ENCODE measurements around the gene PLXND1. TPM values are rescaled to one million over a fixed set of nuclear protein-coding genes. Genes with fewer than 3 reads are reported as not detected.

PLXND1 gene
- total and polyA plus RNA-seq, 9 donors, result 91.2 to 175 (median 141) TPM

GRCh38 chr3:129543999-129544398 lies 62.5 kb downstream of the PLXND1 start:
- no peaks in the 10 kb centered on the region for H3K36me3 ChIP-seq (ENCODE audit: control insufficient read depth, insufficient read depth, low read length)
- no peaks in the 10 kb centered on the region for H3K27me3 ChIP-seq (ENCODE audit: control insufficient read depth, insufficient read depth, low read length)
- peaks cover 10% of the 10 kb centered on the region for H3K4me1 ChIP-seq (ENCODE audit: control insufficient read depth, insufficient read depth, low read length)
- no peak overlapping the region for H3K27ac ChIP-seq (ENCODE audit: low read length)
- DNase-seq, result no peak
- H3K9me3 ChIP-seq (replicated peaks; ENCODE audit: control insufficient read depth, low read depth, low read length), result no peaks in the 10 kb centered on the region
- no peak overlapping the region for H3K4me3 ChIP-seq (ENCODE audit: low read length)
- WGBS (ENCODE audit: insufficient coverage), result 74% methylated on average over 8 of the region's 9 CpGs

- H3K36me3 ChIP-seq (ENCODE audit: control insufficient read depth, insufficient read depth, low read length), result no peaks in the 10 kb centered on the region
- H3K4me3 ChIP-seq (ENCODE audit: low read length), result no peak within 1 kb of the TSS
Measured at GRCh38 chr3:129543156-129543790, 63.2 kb downstream of the PLXND1 start, which contains the start of gene H1-8. Gene H1-8 (plus strand): TSS chr3:129543175. CDS start chr3:129543219, 44 bp downstream.

GRCh38 chr3:129542747-129543146 lies 63.7 kb downstream of the PLXND1 start:
- Histone ChIP-seq H3K9me3 (replicated peaks; ENCODE audit: control insufficient read depth, low read depth, low read length) (no peaks in the 10 kb centered on the region), H3K4me1 (ENCODE audit: control insufficient read depth, insufficient read depth, low read length) (peaks cover 11% of the 10 kb centered on the region), H3K36me3 (ENCODE audit: control insufficient read depth, insufficient read depth, low read length) (no peaks in the 10 kb centered on the region), H3K4me3 (ENCODE audit: low read length) (no peak overlapping the region), H3K27me3 (ENCODE audit: control insufficient read depth, insufficient read depth, low read length) (no peaks in the 10 kb centered on the region), H3K27ac (ENCODE audit: low read length) (no peak overlapping the region)
- 85% methylated on average over 3 of the region's 5 CpGs for WGBS (ENCODE audit: insufficient coverage)
- no peak for DNase-seq

More at GRCh38 chr3:129543156-129543790, 63.2 kb downstream of the PLXND1 start, which contains the start of gene H1-8:
- DNase-seq, result no peak
- no peak within 1 kb of the TSS for H3K27ac ChIP-seq (ENCODE audit: low read length)
- H3K27me3 ChIP-seq (ENCODE audit: control insufficient read depth, insufficient read depth, low read length), result no peaks in the 10 kb centered on the region
- H3K4me1 ChIP-seq (ENCODE audit: control insufficient read depth, insufficient read depth, low read length), result peaks cover 11% of the 10 kb centered on the region
- 76% methylated on average over 13 of the region's 16 CpGs for WGBS (ENCODE audit: insufficient coverage)
- H3K9me3 ChIP-seq (replicated peaks; ENCODE audit: control insufficient read depth, low read depth, low read length), result no peaks in the 10 kb centered on the region

GRCh38 chr3:129540776-129541516 lies 65.5 kb downstream of the PLXND1 start:
- H3K27me3 ChIP-seq (ENCODE audit: control insufficient read depth, insufficient read depth, low read length), result no peaks in the 10 kb centered on the region
- no peaks in the 10 kb centered on the region for H3K9me3 ChIP-seq (replicated peaks; ENCODE audit: control insufficient read depth, low read depth, low read length)
- no peak overlapping the region for H3K27ac ChIP-seq (ENCODE audit: low read length)
- H3K4me3 ChIP-seq (ENCODE audit: low read length), result no peak overlapping the region
- H3K36me3 ChIP-seq (ENCODE audit: control insufficient read depth, insufficient read depth, low read length), result no peaks in the 10 kb centered on the region
- H3K4me1 ChIP-seq (ENCODE audit: control insufficient read depth, insufficient read depth, low read length), result peaks cover 11% of the 10 kb centered on the region
- WGBS (ENCODE audit: insufficient coverage), result 100% methylated on average over 2 of the region's 11 CpGs
- DNase-seq, result no peak

- no peaks in the 10 kb centered on the region for H3K27me3 ChIP-seq (ENCODE audit: control insufficient read depth, insufficient read depth, low read length)
- WGBS (ENCODE audit: insufficient coverage), result 65% methylated on average over 7 of the region's 8 CpGs
- H3K4me3 ChIP-seq (ENCODE audit: low read length), result no peak overlapping the region
- no peaks in the 10 kb centered on the region for H3K36me3 ChIP-seq (ENCODE audit: control insufficient read depth, insufficient read depth, low read length)
- H3K27ac ChIP-seq (ENCODE audit: low read length), result no peak overlapping the region
- no peak for DNase-seq
- no peaks in the 10 kb centered on the region for H3K9me3 ChIP-seq (replicated peaks; ENCODE audit: control insufficient read depth, low read depth, low read length)
- H3K4me1 ChIP-seq (ENCODE audit: control insufficient read depth, insufficient read depth, low read length), result peaks cover 11% of the 10 kb centered on the region
Measured at GRCh38 chr3:129539206-129539605, 67.3 kb downstream of the PLXND1 start.

GRCh38 chr3:129536804-129537203 lies 69.7 kb downstream of the PLXND1 start:
- H3K9me3 ChIP-seq (replicated peaks; ENCODE audit: control insufficient read depth, low read depth, low read length), result no peaks in the 10 kb centered on the region
- no peaks in the 10 kb centered on the region for H3K36me3 ChIP-seq (ENCODE audit: control insufficient read depth, insufficient read depth, low read length)
- H3K4me3 ChIP-seq (ENCODE audit: low read length), result no peak overlapping the region
- H3K27me3 ChIP-seq (ENCODE audit: control insufficient read depth, insufficient read depth, low read length), result no peaks in the 10 kb centered on the region
- peaks cover 9% of the 10 kb centered on the region for H3K4me1 ChIP-seq (ENCODE audit: control insufficient read depth, insufficient read depth, low read length)
- WGBS (ENCODE audit: insufficient coverage), result 92% methylated on average over 2 of the region's 3 CpGs
- no peak for DNase-seq
- no peak overlapping the region for H3K27ac ChIP-seq (ENCODE audit: low read length)

- DNase-seq, result no peak
- H3K9me3 ChIP-seq (replicated peaks; ENCODE audit: control insufficient read depth, low read depth, low read length), result no peaks in the 10 kb centered on the region
- peaks cover 9% of the 10 kb centered on the region for H3K4me1 ChIP-seq (ENCODE audit: control insufficient read depth, insufficient read depth, low read length)
- no peaks in the 10 kb centered on the region for H3K27me3 ChIP-seq (ENCODE audit: control insufficient read depth, insufficient read depth, low read length)
- H3K27ac ChIP-seq (ENCODE audit: low read length), result no peak overlapping the region
- H3K36me3 ChIP-seq (ENCODE audit: control insufficient read depth, insufficient read depth, low read length), result no peaks in the 10 kb centered on the region
- WGBS (ENCODE audit: insufficient coverage), result no CpG with 5 or more reads among the region's 2 CpGs
- no peak overlapping the region for H3K4me3 ChIP-seq (ENCODE audit: low read length)
Measured at GRCh38 chr3:129536374-129536667, 70.2 kb downstream of the PLXND1 start.

- H3K27me3 ChIP-seq (ENCODE audit: control insufficient read depth, insufficient read depth, low read length), result no peaks in the 10 kb centered on the region
- DNase-seq, result no peak
- H3K4me3 ChIP-seq (ENCODE audit: low read length), result no peak overlapping the region
- H3K4me1 ChIP-seq (ENCODE audit: control insufficient read depth, insufficient read depth, low read length), result peaks cover 15% of the 10 kb centered on the region
- no peaks in the 10 kb centered on the region for H3K9me3 ChIP-seq (replicated peaks; ENCODE audit: control insufficient read depth, low read depth, low read length)
- H3K27ac ChIP-seq (ENCODE audit: low read length), result no peak overlapping the region
- WGBS (ENCODE audit: insufficient coverage), result no CpG with 5 or more reads among the region's 1 CpG
- no peaks in the 10 kb centered on the region for H3K36me3 ChIP-seq (ENCODE audit: control insufficient read depth, insufficient read depth, low read length)
Measured at GRCh38 chr3:129535075-129535474, 71.4 kb downstream of the PLXND1 start.

GRCh38 chr3:129534428-129535027 lies 71.9 kb downstream of the PLXND1 start:
- Histone ChIP-seq H3K36me3 (ENCODE audit: control insufficient read depth, insufficient read depth, low read length) (no peaks in the 10 kb centered on the region), H3K27ac (ENCODE audit: low read length) (no peak overlapping the region), H3K27me3 (ENCODE audit: control insufficient read depth, insufficient read depth, low read length) (no peaks in the 10 kb centered on the region), H3K4me1 (ENCODE audit: control insufficient read depth, insufficient read depth, low read length) (peaks cover 18% of the 10 kb centered on the region), H3K4me3 (ENCODE audit: low read length) (no peak overlapping the region), H3K9me3 (replicated peaks; ENCODE audit: control insufficient read depth, low read depth, low read length) (no peaks in the 10 kb centered on the region)
- DNase-seq, result no peak
- WGBS (ENCODE audit: insufficient coverage), result 70% methylated on average over 4 of the region's 4 CpGs

- peaks cover 16% of the 10 kb centered on the region for H3K4me1 ChIP-seq (ENCODE audit: control insufficient read depth, insufficient read depth, low read length)
- no peaks in the 10 kb centered on the region for H3K36me3 ChIP-seq (ENCODE audit: control insufficient read depth, insufficient read depth, low read length)
- H3K27me3 ChIP-seq (ENCODE audit: control insufficient read depth, insufficient read depth, low read length), result no peaks in the 10 kb centered on the region
- no peak overlapping the region for H3K4me3 ChIP-seq (ENCODE audit: low read length)
- H3K27ac ChIP-seq (ENCODE audit: low read length), result no peak overlapping the region
- H3K9me3 ChIP-seq (replicated peaks; ENCODE audit: control insufficient read depth, low read depth, low read length), result no peaks in the 10 kb centered on the region
- 88% methylated on average over 12 of the region's 16 CpGs for WGBS (ENCODE audit: insufficient coverage)
- no peak for DNase-seq
Measured at GRCh38 chr3:129533406-129533805, 73.1 kb downstream of the PLXND1 start.

Measured in muscle of leg (tissue), 11 donors.